Lower leg skin (tissue), 4 donors: ENCODE data around the gene ZNF429. TPM values are rescaled to one million over a fixed set of nuclear protein-coding genes. Genes with fewer than 3 reads are reported as not detected.

Experiments
- DNase-seq, 2 donors: peaks; one replicate each; pipeline ENCODE4 v3.0.0-alpha.2; 2019; ENCODE audit warnings: low spot score in 2 of 2
- H3K4me3 ChIP-seq: fragments of 200-600 bp; sonication (generic); 2 replicates; pipeline ENCODE4 v1.5.1; 2017; ENCODE audit warnings: mild to moderate bottlenecking, low read depth; ENCODE audit not compliant: poor library complexity, severe bottlenecking
- CTCF ChIP-seq, 3 donors: fragments of 450-650 bp; IDR thresholded peaks; one replicate each; pipeline ENCODE4 v1.5.1; 2016; ENCODE audit warnings: antibody characterized with exemption in 3 of 3, mild to moderate bottlenecking in 3 of 3, moderate library complexity in 2 of 3
- POLR2A ChIP-seq, 2 donors: fragments of 450-650 bp; IDR thresholded peaks; one replicate each; pipeline ENCODE4 v1.6.1; 2016 to 2017; ENCODE audit warnings: antibody characterized with exemption in 2 of 2, mild to moderate bottlenecking in 1 of 2, moderate library complexity in 1 of 2
- WGBS, 2 donors: methylation state at CpG; one replicate each; pipeline ENCODE4 v1.1.5; 2018; 5-methylcytosine and 5-hydroxymethylcytosine counted together
- intact Hi-C: fragments of 100-400 bp; cut with DNase I; formaldehyde crosslinking; loops from one replicate; pipeline ENCODE4 v1.15.0; 2023; ENCODE audit warnings: low total_unique reads
- total RNA-seq, 4 donors: library from RNA; depleted of rRNA; stranded (reverse); fragments of >200 nt; gene quantifications; one replicate each; pipeline ENCODE4 v1.1.0, GENCODE V29; 2016

ZNF429 gene
- total RNA-seq, 4 donors from 2014 or later: 5.0 to 14.9 (median 11.8) TPM

- DNase-seq: no peak
- no peak overlapping the region for H3K4me3 ChIP-seq
- 80 to 82% methylated on average over 7 of the region's 7 CpGs for WGBS, 2 donors
- no peak for TF ChIP-seq POLR2A (IDR thresholded peaks at IDR 0.05)
- TF ChIP-seq CTCF (IDR thresholded peaks at IDR 0.05): no peak
- intact Hi-C loops: no loop called here
Observed at GRCh38 chr19:21588065-21588601, 82.7 kb downstream of the ZNF429 start.

- H3K4me3 ChIP-seq: no peak overlapping the region
- no peak for TF ChIP-seq CTCF (IDR thresholded peaks at IDR 0.05)
- TF ChIP-seq POLR2A (IDR thresholded peaks at IDR 0.05): no peak
- WGBS, 2 donors: 51% methylated on average over 2 of the region's 2 CpGs
- no peak for DNase-seq
- intact Hi-C loops: no loop called here
Observed at GRCh38 chr19:21590867-21591266, 85.5 kb downstream of the ZNF429 start.

GRCh38 chr19:21593008-21593481, 87.6 kb downstream of the ZNF429 start:
- intact Hi-C loops: no loop called here
- TF ChIP-seq CTCF (IDR thresholded peaks at IDR 0.05) (no peak), POLR2A (IDR thresholded peaks at IDR 0.05) (no peak)
- no peak overlapping the region for H3K4me3 ChIP-seq
- no peak for DNase-seq
- WGBS, 2 donors: 89 to 97% methylated on average over 2 of the region's 2 CpGs

GRCh38 chr19:21593502-21593901, 88.1 kb downstream of the ZNF429 start:
- H3K4me3 ChIP-seq: no peak overlapping the region
- intact Hi-C loops: no loop called here
- TF ChIP-seq CTCF (IDR thresholded peaks at IDR 0.05): no peak
- no peak for TF ChIP-seq POLR2A (IDR thresholded peaks at IDR 0.05)
- DNase-seq: no peak
- 87 to 91% methylated on average over 4 of the region's 4 CpGs for WGBS, 2 donors

GRCh38 chr19:21593934-21594820, 88.8 kb downstream of the ZNF429 start:
- 47 to 69% methylated on average over 3 of the region's 3 CpGs for WGBS, 2 donors
- intact Hi-C loops: no loop called here
- TF ChIP-seq CTCF (IDR thresholded peaks at IDR 0.05) (no peak), POLR2A (IDR thresholded peaks at IDR 0.05) (no peak)
- no peak overlapping the region for H3K4me3 ChIP-seq
- DNase-seq: no peak
